ENCODE data around the gene PPM1G. TPM values are rescaled to one million over a fixed set of nuclear protein-coding genes. Genes with fewer than 3 reads are reported as not detected.

Gene PPM1G
- total and polyA plus RNA-seq, 2 experiments from 2014 or later, result 93.0 to 101 TPM

GRCh38 chr2:27347641-27348040, 61.8 kb downstream of the PPM1G start:
- no peak overlapping the region for H3K4me3 ChIP-seq
- no peaks in the 10 kb centered on the region for H3K4me1 ChIP-seq (ENCODE audit: low read depth)
- H3K36me3 ChIP-seq, result peaks cover 2% of the 10 kb centered on the region
- no peaks in the 10 kb centered on the region for H3K9me3 ChIP-seq (ENCODE audit: low read depth)
- H3K27ac ChIP-seq, result no peak overlapping the region
- TF ChIP-seq CTCF (IDR thresholded peaks at IDR 0.05; ENCODE audit: low read depth, low read length), result no peak
- H3K27me3 ChIP-seq, result no peaks in the 10 kb centered on the region
- no peak for DNase-seq (ENCODE audit: low read depth in 1 of 2, low spot score in 1 of 2)

- Histone ChIP-seq H3K9me3 (ENCODE audit: low read depth) (no peaks in the 10 kb centered on the region), H3K36me3 (peaks cover 51% of the 10 kb centered on the region), H3K27me3 (no peaks in the 10 kb centered on the region), H3K27ac (no peak overlapping the region), H3K4me3 (no peak overlapping the region), H3K4me1 (ENCODE audit: low read depth) (no peaks in the 10 kb centered on the region)
- no peak for TF ChIP-seq CTCF (IDR thresholded peaks at IDR 0.05; ENCODE audit: low read depth, low read length)
- DNase-seq (ENCODE audit: low read depth in 1 of 2, low spot score in 1 of 2), result no peak
Observed at GRCh38 chr2:27336173-27336572, 73.2 kb downstream of the PPM1G start.

GRCh38 chr2:27335311-27335710, 74.1 kb downstream of the PPM1G start:
- no peaks in the 10 kb centered on the region for H3K27me3 ChIP-seq
- no peak for DNase-seq (ENCODE audit: low read depth in 1 of 2, low spot score in 1 of 2)
- peaks cover 45% of the 10 kb centered on the region for H3K36me3 ChIP-seq
- no peaks in the 10 kb centered on the region for H3K4me1 ChIP-seq (ENCODE audit: low read depth)
- H3K4me3 ChIP-seq, result no peak overlapping the region
- no peak overlapping the region for H3K27ac ChIP-seq
- no peak for TF ChIP-seq CTCF (IDR thresholded peaks at IDR 0.05; ENCODE audit: low read depth, low read length)
- H3K9me3 ChIP-seq (ENCODE audit: low read depth), result no peaks in the 10 kb centered on the region

Other genes starting within 250 kb of the PPM1G start
- gene ATRAID, start 197.6 kb downstream of the PPM1G start, total RNA-seq, result 177 and 183 TPM in 2 replicates
- gene ATRAID, start 197.6 kb downstream of the PPM1G start, polyA plus RNA-seq, result 290 and 372 TPM in 2 replicates
- gene SLC5A6, start 197.3 kb downstream of the PPM1G start, total RNA-seq, result 28.4 and 42.9 TPM in 2 replicates
- gene SLC5A6, start 197.3 kb downstream of the PPM1G start, polyA plus RNA-seq, result 34.4 and 40.8 TPM in 2 replicates
- 31.1 and 51.7 TPM in 2 replicates for gene CAD, start 192.2 kb downstream of the PPM1G start, total RNA-seq
- gene CAD, start 192.2 kb downstream of the PPM1G start, polyA plus RNA-seq, result 30.1 and 31.0 TPM in 2 replicates
- 75.1 and 84.7 TPM in 2 replicates for gene SLC30A3, start 146.5 kb downstream of the PPM1G start, total RNA-seq
- 111 and 139 TPM in 2 replicates for gene SLC30A3, start 146.5 kb downstream of the PPM1G start, polyA plus RNA-seq
- gene DNAJC5G, start 134.2 kb downstream of the PPM1G start, total RNA-seq, result 3.6 and 14.1 TPM in 2 replicates
- gene DNAJC5G, start 134.2 kb downstream of the PPM1G start, polyA plus RNA-seq, result 4.4 and 7.5 TPM in 2 replicates
- gene TRIM54, start 127.2 kb downstream of the PPM1G start, total RNA-seq, result 53.1 and 65.9 TPM in 2 replicates
- 41.6 and 46.7 TPM in 2 replicates for gene TRIM54, start 127.2 kb downstream of the PPM1G start, polyA plus RNA-seq
- gene UCN, start 101.1 kb downstream of the PPM1G start, total RNA-seq, result 6.6 and 14.8 TPM in 2 replicates
- 3.2 and 5.8 TPM in 2 replicates for gene UCN, start 101.1 kb downstream of the PPM1G start, polyA plus RNA-seq
- 56.3 and 88.7 TPM in 2 replicates for gene MPV17, start 86.5 kb downstream of the PPM1G start, total RNA-seq
- gene MPV17, start 86.5 kb downstream of the PPM1G start, polyA plus RNA-seq, result 70.8 and 90.5 TPM in 2 replicates
- 35.1 and 38.2 TPM in 2 replicates for gene GTF3C2, start 52.8 kb downstream of the PPM1G start, total RNA-seq
- 47.7 and 56.8 TPM in 2 replicates for gene GTF3C2, start 52.8 kb downstream of the PPM1G start, polyA plus RNA-seq
- 30.5 and 41.5 TPM in 2 replicates for gene EIF2B4, start 39.3 kb downstream of the PPM1G start, total RNA-seq
- gene EIF2B4, start 39.3 kb downstream of the PPM1G start, polyA plus RNA-seq, result 93.9 and 94.9 TPM in 2 replicates
- 91.9 and 141 TPM in 2 replicates for gene SNX17, start 39.0 kb downstream of the PPM1G start, total RNA-seq
- 130 and 135 TPM in 2 replicates for gene SNX17, start 39.0 kb downstream of the PPM1G start, polyA plus RNA-seq
- 29.7 and 31.7 TPM in 2 replicates for gene ZNF513, start 28.9 kb downstream of the PPM1G start, total RNA-seq
- gene ZNF513, start 28.9 kb downstream of the PPM1G start, polyA plus RNA-seq, result 32.2 and 35.8 TPM in 2 replicates
- gene NRBP1, start 19.0 kb upstream of the PPM1G start, total RNA-seq, result 82.1 and 122 TPM in 2 replicates
- 147 and 185 TPM in 2 replicates for gene NRBP1, start 19.0 kb upstream of the PPM1G start, polyA plus RNA-seq
- gene KRTCAP3, start 32.8 kb upstream of the PPM1G start, total RNA-seq, result 1.3 and 2.8 TPM in 2 replicates
- gene KRTCAP3, start 32.8 kb upstream of the PPM1G start, polyA plus RNA-seq, result 2.0 and 4.9 TPM in 2 replicates
- 20.7 and 37.6 TPM in 2 replicates for gene IFT172, start 80.2 kb upstream of the PPM1G start, total RNA-seq
- 35.1 and 35.4 TPM in 2 replicates for gene IFT172, start 80.2 kb upstream of the PPM1G start, polyA plus RNA-seq
- gene FNDC4, start 85.6 kb upstream of the PPM1G start, total RNA-seq, result 39.4 and 53.4 TPM in 2 replicates
- 43.4 and 51.2 TPM in 2 replicates for gene FNDC4, start 85.6 kb upstream of the PPM1G start, polyA plus RNA-seq
- gene GCKR, start 87.2 kb upstream of the PPM1G start, total RNA-seq, result not detected in 2 replicates
- gene GCKR, start 87.2 kb upstream of the PPM1G start, polyA plus RNA-seq, result not detected in 2 replicates
- gene ZNF512, start 173.5 kb upstream of the PPM1G start, total RNA-seq, result 22.0 and 38.6 TPM in 2 replicates
- 20.7 and 35.5 TPM in 2 replicates for gene ZNF512, start 173.5 kb upstream of the PPM1G start, polyA plus RNA-seq
- 4.2 and 6.1 TPM in 2 replicates for gene CCDC121, start 219.4 kb upstream of the PPM1G start, total RNA-seq
- 5.1 and 6.1 TPM in 2 replicates for gene CCDC121, start 219.4 kb upstream of the PPM1G start, polyA plus RNA-seq
- 24.1 and 30.0 TPM in 2 replicates for gene GPN1, start 219.5 kb upstream of the PPM1G start, total RNA-seq
- 51.6 and 52.5 TPM in 2 replicates for gene GPN1, start 219.5 kb upstream of the PPM1G start, polyA plus RNA-seq

Data from cardiac muscle cell (in vitro differentiated cells and primary cell).